GM15510 (cell line): ENCODE measurements around the gene FARS2.

Source experiments
- POLR2A ChIP-seq: IDR thresholded peaks from 3 replicates; pipeline ENCODE4 v1.6.1; 2011; ENCODE audit warnings: borderline replicate concordance; ENCODE audit not compliant: insufficient read length; ENCODE audit errors: extremely low read depth

The FARS2 gene

GRCh38 chr6:5782783-5783547 is 521.7 kb downstream of the FARS2 start:
- no peak for TF ChIP-seq POLR2A

- no peak for TF ChIP-seq POLR2A
These were observed 522.3 kb downstream of the FARS2 start for GRCh38 chr6:5783584-5784089.

- TF ChIP-seq POLR2A, result no peak
These were observed 523.9 kb downstream of the FARS2 start for GRCh38 chr6:5785249-5785648.

GRCh38 chr6:5786321-5786968 is 525.1 kb downstream of the FARS2 start:
- no peak for TF ChIP-seq POLR2A

GRCh38 chr6:5786969-5787720 is 525.8 kb downstream of the FARS2 start:
- no peak for TF ChIP-seq POLR2A

GRCh38 chr6:5809450-5809849 is 548.1 kb downstream of the FARS2 start:
- no peak for TF ChIP-seq POLR2A

- TF ChIP-seq POLR2A, result no peak
These were observed 550.7 kb downstream of the FARS2 start for GRCh38 chr6:5811997-5812396.

- no peak for TF ChIP-seq POLR2A
These were observed 552.3 kb downstream of the FARS2 start for GRCh38 chr6:5813625-5814027.

GRCh38 chr6:5814116-5814515 is 552.8 kb downstream of the FARS2 start:
- TF ChIP-seq POLR2A, result no peak

GRCh38 chr6:5814901-5815300 is 553.6 kb downstream of the FARS2 start:
- no peak for TF ChIP-seq POLR2A

- no peak for TF ChIP-seq POLR2A
These were observed 556.6 kb downstream of the FARS2 start for GRCh38 chr6:5817869-5818268.

GRCh38 chr6:5818959-5819358 is 557.6 kb downstream of the FARS2 start:
- TF ChIP-seq POLR2A, result no peak
